ENCODE measurements around the gene STX4.

Gene STX4

GRCh38 chr16:31083981-31084380 is 50.6 kb downstream of the STX4 start:
- no peak for ATAC-seq
- TF ChIP-seq, protein P1, sequence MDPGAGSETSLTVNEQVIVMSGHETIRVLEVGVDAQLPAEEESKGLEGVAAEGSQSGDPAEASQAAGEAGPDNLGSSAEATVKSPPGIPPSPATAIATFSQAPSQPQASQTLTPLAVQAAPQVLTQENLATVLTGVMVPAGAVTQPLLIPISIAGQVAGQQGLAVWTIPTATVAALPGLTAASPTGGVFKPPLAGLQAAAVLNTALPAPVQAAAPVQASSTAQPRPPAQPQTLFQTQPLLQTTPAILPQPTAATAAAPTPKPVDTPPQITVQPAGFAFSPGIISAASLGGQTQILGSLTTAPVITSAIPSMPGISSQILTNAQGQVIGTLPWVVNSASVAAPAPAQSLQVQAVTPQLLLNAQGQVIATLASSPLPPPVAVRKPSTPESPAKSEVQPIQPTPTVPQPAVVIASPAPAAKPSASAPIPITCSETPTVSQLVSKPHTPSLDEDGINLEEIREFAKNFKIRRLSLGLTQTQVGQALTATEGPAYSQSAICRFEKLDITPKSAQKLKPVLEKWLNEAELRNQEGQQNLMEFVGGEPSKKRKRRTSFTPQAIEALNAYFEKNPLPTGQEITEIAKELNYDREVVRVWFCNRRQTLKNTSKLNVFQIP (CRISPR knock-in tag; IDR thresholded peaks at IDR 0.05; ENCODE audit: borderline replicate concordance, low read depth), result no peak
- TF ChIP-seq ZNF565 (CRISPR knock-in tag; conservative IDR thresholded peaks at IDR 0.05; ENCODE audit: low read depth) (no peak), ISL1 (CRISPR knock-in tag; IDR thresholded peaks at IDR 0.05) (no peak), BACH2 (CRISPR knock-in tag; IDR thresholded peaks at IDR 0.05; ENCODE audit: borderline replicate concordance) (no peak), ZNF8 (CRISPR knock-in tag; IDR thresholded peaks at IDR 0.05) (no peak), RARB (CRISPR knock-in tag; IDR thresholded peaks at IDR 0.05) (no peak)

- ATAC-seq, result peak; percentile 7; the same call in 1 of the 3 replicates
- TF ChIP-seq GLIS3 (CRISPR knock-in tag; IDR thresholded peaks at IDR 0.05), result no peak
These were observed 51.4 kb downstream of the STX4 start for GRCh38 chr16:31084584-31085302.

- no peak for ATAC-seq
- TF ChIP-seq, protein P2, sequence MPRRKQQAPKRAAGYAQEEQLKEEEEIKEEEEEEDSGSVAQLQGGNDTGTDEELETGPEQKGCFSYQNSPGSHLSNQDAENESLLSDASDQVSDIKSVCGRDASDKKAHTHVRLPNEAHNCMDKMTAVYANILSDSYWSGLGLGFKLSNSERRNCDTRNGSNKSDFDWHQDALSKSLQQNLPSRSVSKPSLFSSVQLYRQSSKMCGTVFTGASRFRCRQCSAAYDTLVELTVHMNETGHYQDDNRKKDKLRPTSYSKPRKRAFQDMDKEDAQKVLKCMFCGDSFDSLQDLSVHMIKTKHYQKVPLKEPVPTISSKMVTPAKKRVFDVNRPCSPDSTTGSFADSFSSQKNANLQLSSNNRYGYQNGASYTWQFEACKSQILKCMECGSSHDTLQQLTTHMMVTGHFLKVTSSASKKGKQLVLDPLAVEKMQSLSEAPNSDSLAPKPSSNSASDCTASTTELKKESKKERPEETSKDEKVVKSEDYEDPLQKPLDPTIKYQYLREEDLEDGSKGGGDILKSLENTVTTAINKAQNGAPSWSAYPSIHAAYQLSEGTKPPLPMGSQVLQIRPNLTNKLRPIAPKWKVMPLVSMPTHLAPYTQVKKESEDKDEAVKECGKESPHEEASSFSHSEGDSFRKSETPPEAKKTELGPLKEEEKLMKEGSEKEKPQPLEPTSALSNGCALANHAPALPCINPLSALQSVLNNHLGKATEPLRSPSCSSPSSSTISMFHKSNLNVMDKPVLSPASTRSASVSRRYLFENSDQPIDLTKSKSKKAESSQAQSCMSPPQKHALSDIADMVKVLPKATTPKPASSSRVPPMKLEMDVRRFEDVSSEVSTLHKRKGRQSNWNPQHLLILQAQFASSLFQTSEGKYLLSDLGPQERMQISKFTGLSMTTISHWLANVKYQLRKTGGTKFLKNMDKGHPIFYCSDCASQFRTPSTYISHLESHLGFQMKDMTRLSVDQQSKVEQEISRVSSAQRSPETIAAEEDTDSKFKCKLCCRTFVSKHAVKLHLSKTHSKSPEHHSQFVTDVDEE (CRISPR knock-in tag; IDR thresholded peaks at IDR 0.05), result no peak
- TF ChIP-seq RARB (CRISPR knock-in tag; IDR thresholded peaks at IDR 0.05) (no peak), CREB5 (CRISPR knock-in tag; IDR thresholded peaks at IDR 0.05; ENCODE audit: low read depth) (no peak), PPARA (CRISPR knock-in tag; IDR thresholded peaks at IDR 0.05; ENCODE audit: borderline replicate concordance) (no peak), BACH2 (CRISPR knock-in tag; IDR thresholded peaks at IDR 0.05; ENCODE audit: borderline replicate concordance) (no peak), ZC3H10 (CRISPR knock-in tag; IDR thresholded peaks at IDR 0.05) (no peak), ZFP30 (CRISPR knock-in tag; IDR thresholded peaks at IDR 0.05) (no peak), CSRNP3 (CRISPR knock-in tag; IDR thresholded peaks at IDR 0.05) (no peak), ESRRG (CRISPR knock-in tag; IDR thresholded peaks at IDR 0.05) (no peak)
- TF ChIP-seq, protein P3, sequence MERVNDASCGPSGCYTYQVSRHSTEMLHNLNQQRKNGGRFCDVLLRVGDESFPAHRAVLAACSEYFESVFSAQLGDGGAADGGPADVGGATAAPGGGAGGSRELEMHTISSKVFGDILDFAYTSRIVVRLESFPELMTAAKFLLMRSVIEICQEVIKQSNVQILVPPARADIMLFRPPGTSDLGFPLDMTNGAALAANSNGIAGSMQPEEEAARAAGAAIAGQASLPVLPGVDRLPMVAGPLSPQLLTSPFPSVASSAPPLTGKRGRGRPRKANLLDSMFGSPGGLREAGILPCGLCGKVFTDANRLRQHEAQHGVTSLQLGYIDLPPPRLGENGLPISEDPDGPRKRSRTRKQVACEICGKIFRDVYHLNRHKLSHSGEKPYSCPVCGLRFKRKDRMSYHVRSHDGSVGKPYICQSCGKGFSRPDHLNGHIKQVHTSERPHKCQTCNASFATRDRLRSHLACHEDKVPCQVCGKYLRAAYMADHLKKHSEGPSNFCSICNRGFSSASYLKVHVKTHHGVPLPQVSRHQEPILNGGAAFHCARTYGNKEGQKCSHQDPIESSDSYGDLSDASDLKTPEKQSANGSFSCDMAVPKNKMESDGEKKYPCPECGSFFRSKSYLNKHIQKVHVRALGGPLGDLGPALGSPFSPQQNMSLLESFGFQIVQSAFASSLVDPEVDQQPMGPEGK (CRISPR knock-in tag; IDR thresholded peaks at IDR 0.05; ENCODE audit: borderline replicate concordance), result no peak
These were observed 52.1 kb downstream of the STX4 start for GRCh38 chr16:31085411-31085810.

- ATAC-seq, result no peak
- TF ChIP-seq ISL1 (CRISPR knock-in tag; IDR thresholded peaks at IDR 0.05) (no peak), CREB5 (CRISPR knock-in tag; IDR thresholded peaks at IDR 0.05; ENCODE audit: low read depth) (no peak), ZNF70 (CRISPR knock-in tag; IDR thresholded peaks at IDR 0.05) (no peak), CSRNP3 (CRISPR knock-in tag; IDR thresholded peaks at IDR 0.05) (no peak), SNAI2 (CRISPR knock-in tag; IDR thresholded peaks at IDR 0.05) (no peak), TCF4 (CRISPR knock-in tag; IDR thresholded peaks at IDR 0.05; ENCODE audit: borderline replicate concordance) (no peak), GLIS3 (CRISPR knock-in tag; IDR thresholded peaks at IDR 0.05) (no peak)
- TF ChIP-seq, protein P3 (CRISPR knock-in tag; IDR thresholded peaks at IDR 0.05; ENCODE audit: borderline replicate concordance), result no peak
These were observed 52.7 kb downstream of the STX4 start for GRCh38 chr16:31085873-31086628.
